Liver (tissue), 3 donors: ENCODE results near the gene RET.
A peak's percentile ranks its signal among the peaks of the same experiment; 100 is the strongest.

ENCODE experiments used
- CTCF ChIP-seq: fragments of 150-350 bp; IDR thresholded peaks from 2 replicates; pipeline ENCODE4 v1.5.1; 2017; ENCODE audit warnings: improper control_type of control experiment, low read depth, low read length; ENCODE audit not compliant: missing input control
- RXRA ChIP-seq, 2 donors: IDR thresholded peaks; 2 replicates each; pipeline ENCODE4 v1.6.1; 2017 to 2018; ENCODE audit warnings: antibody characterized with exemption in 2 of 2, mild to moderate bottlenecking in 1 of 2
- TAF1 ChIP-seq: conservative IDR thresholded peaks from 2 replicates; pipeline ENCODE4 v1.6.1; 2016; ENCODE audit warnings: antibody characterized with exemption, mild to moderate bottlenecking
- donor health status: healthy.
- donor health status: healthy.

GRCh38 chr10:43055217-43055616 lies 21.7 kb upstream of the RET start:
- TF ChIP-seq CTCF (no peak), TAF1 (no peak), RXRA (IDR thresholded peaks at IDR 0.05) (peak in 1 of 2 donors; percentile 74)
